ENCODE results near the gene CPEB3.

Gene CPEB3

GRCh38 chr10:92011560-92012214 is 279.2 kb downstream of the CPEB3 start:
- TF ChIP-seq CTCF (IDR thresholded peaks at IDR 0.05; ENCODE audit: control extremely low read depth, extremely low read depth, low read depth, missing control alignments), result no peak
- DNase-seq (ENCODE audit: extremely low spot score), result no peak
- POLR2A ChIA-PET, result no interaction called here
- CTCF ChIA-PET, result interaction anchor here (0.6 to 1.2 kb wide), 2 partner anchors 68 to 147 kb away, joined by 3 read pairs; no protein-coding TSS in a partner anchor

GRCh38 chr10:92010047-92010735 is 280.7 kb downstream of the CPEB3 start:
- no peak for DNase-seq (ENCODE audit: extremely low spot score)
- POLR2A ChIA-PET, result no interaction called here
- no peak for TF ChIP-seq CTCF (IDR thresholded peaks at IDR 0.05; ENCODE audit: control extremely low read depth, extremely low read depth, low read depth, missing control alignments)
- CTCF ChIA-PET, result interaction anchor here (0.9 to 1.8 kb wide), 5 partner anchors 10 to 37 kb away, joined by 3 to 4 read pairs (median 3); no protein-coding TSS in a partner anchor

GRCh38 chr10:92009445-92009844 is 281.4 kb downstream of the CPEB3 start:
- CTCF ChIA-PET, result interaction anchor here (1.0 to 1.8 kb wide), 6 partner anchors 11 to 284 kb away, joined by 3 to 4 read pairs (median 4); partner anchors contain the start of gene MARCHF5
- no peak for DNase-seq (ENCODE audit: extremely low spot score)
- POLR2A ChIA-PET, result interaction anchor here (1.0 kb wide), 1 partner anchor 59 kb away, joined by 4 read pairs; no protein-coding TSS in a partner anchor
- no peak for TF ChIP-seq CTCF (IDR thresholded peaks at IDR 0.05; ENCODE audit: control extremely low read depth, extremely low read depth, low read depth, missing control alignments)

- POLR2A ChIA-PET, result no interaction called here
- CTCF ChIA-PET, result interaction anchor here (1.0 to 1.2 kb wide), 2 partner anchors 9 to 10 kb away, joined by 3 read pairs; no protein-coding TSS in a partner anchor
- no peak for TF ChIP-seq CTCF (IDR thresholded peaks at IDR 0.05; ENCODE audit: control extremely low read depth, extremely low read depth, low read depth, missing control alignments)
- no peak for DNase-seq (ENCODE audit: extremely low spot score)
These were observed 284.9 kb downstream of the CPEB3 start for GRCh38 chr10:92005978-92006377.

GRCh38 chr10:92003258-92003657 is 287.6 kb downstream of the CPEB3 start:
- POLR2A ChIA-PET, result no interaction called here
- CTCF ChIA-PET, result no interaction called here
- no peak for TF ChIP-seq CTCF (IDR thresholded peaks at IDR 0.05; ENCODE audit: control extremely low read depth, extremely low read depth, low read depth, missing control alignments)
- DNase-seq (ENCODE audit: extremely low spot score), result no peak

- TF ChIP-seq CTCF (IDR thresholded peaks at IDR 0.05; ENCODE audit: control extremely low read depth, extremely low read depth, low read depth, missing control alignments), result no peak
- CTCF ChIA-PET, result no interaction called here
- POLR2A ChIA-PET, result no interaction called here
- no peak for DNase-seq (ENCODE audit: extremely low spot score)
These were observed 288.9 kb downstream of the CPEB3 start for GRCh38 chr10:92001995-92002394.
